ENCODE results near the gene CALCB.

GRCh38 chr11:15048616-15049015 is 24.8 kb upstream of the CALCB start:
- TF ChIP-seq EZH2 (IDR thresholded peaks at IDR 0.05; ENCODE audit: borderline replicate concordance, insufficient read depth, low read depth, low read length, poor library complexity, severe bottlenecking) (no peak), CTCF (IDR thresholded peaks at IDR 0.05) (no peak)

All from B cell (primary cell).